ENCODE measurements around the gene SZT2. TPM values are rescaled to one million over a fixed set of nuclear protein-coding genes. Genes with fewer than 3 reads are reported as not detected.
A peak's percentile ranks its signal among the peaks of the same experiment; 100 is the strongest.

The SZT2 gene
- total RNA-seq, 1 experiment from 2014 or later: 7.1 TPM

- in situ Hi-C loops (cut with HindIII; ENCODE audit: low pct_unique_long_range_greater_than_20kb, low sequenced_read_pairs): no loop called here
- DNase-seq (ENCODE audit: low read depth, low spot score): no peak
Observed at GRCh38 chr1:43432907-43433306, 43.2 kb downstream of the SZT2 start.

DNA sequence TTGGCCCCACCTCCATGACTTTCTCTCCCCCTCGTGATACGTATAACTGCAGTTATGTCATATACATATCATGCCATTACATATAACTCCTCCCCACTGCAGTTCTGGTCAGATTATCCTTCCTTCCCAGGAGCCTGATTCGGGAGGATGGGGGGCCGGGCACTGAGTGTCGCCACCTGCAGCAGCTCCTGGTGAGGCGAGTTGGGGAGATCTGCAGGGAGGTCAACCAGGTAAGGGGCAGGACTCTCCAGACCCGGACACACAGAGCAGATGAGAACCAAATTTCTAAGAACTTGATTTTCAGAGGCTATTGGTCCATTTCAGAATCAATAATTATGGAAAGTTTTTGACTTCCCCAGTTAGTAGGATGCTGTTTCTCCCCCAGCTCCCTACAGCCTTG lies 44.6 kb downstream of the SZT2 start:
- DNase-seq (ENCODE audit: low read depth, low spot score): no peak
- in situ Hi-C loops (cut with HindIII; ENCODE audit: low pct_unique_long_range_greater_than_20kb, low sequenced_read_pairs): no loop called here

- peak; percentile 29 for DNase-seq (ENCODE audit: low read depth, low spot score)
Observed at GRCh38 chr1:43435146-43436145, 45.7 kb downstream of the SZT2 start.

GRCh38 chr1:43436371-43436770 lies 46.7 kb downstream of the SZT2 start:
- no peak for DNase-seq (ENCODE audit: low read depth, low spot score)
- in situ Hi-C loops (cut with HindIII; ENCODE audit: low pct_unique_long_range_greater_than_20kb, low sequenced_read_pairs): no loop called here

More at GRCh38 chr1:43435146-43436145, 45.7 kb downstream of the SZT2 start:
- in situ Hi-C loops (cut with HindIII; ENCODE audit: low pct_unique_long_range_greater_than_20kb, low sequenced_read_pairs): no loop called here

DNA sequence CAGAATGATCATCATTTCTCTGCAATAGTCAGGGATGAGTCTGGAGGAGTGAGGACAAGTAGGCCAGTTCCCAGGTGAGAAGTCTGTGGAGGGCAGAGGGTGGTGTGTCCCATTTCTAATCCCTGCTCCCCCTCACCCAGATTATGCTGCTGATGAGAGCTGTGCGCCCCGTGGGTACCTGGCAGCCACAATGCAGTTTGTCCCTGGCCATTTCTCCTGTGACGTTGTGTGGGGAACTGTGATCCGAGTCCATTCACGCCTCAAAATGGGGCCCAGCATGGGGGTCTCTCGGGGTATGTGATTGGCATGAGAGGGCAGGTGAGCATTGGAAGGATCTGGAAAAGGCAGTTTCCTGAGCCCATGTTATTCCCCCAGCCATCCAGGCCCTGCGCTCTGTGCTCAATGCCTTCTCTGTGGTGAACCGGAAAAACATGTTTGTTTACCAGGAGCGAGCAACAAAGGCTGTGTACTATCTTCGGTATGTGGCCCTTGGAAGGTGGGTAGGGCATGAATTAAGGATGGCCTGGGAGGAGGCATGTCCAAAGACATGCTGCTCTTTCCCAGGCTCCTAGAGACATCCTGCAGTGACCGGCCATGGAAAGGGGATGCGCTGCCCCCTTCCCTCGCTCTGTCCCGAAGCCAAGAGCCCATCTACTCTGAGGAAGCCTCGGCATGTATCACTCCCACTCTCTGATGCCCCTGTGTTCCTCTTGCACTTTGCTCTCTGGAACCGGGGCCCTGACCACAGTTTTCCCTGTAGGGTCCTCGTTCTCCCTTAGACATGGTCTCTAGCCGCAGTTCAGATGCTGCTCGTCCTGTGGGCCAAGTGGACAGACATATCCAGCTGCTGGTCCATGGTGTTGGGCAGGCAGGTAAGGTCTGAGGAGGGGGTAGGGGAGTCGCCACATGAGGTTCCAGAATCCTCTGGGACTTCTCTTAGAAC lies 47.6 kb downstream of the SZT2 start:
- in situ Hi-C loops (cut with HindIII; ENCODE audit: low pct_unique_long_range_greater_than_20kb, low sequenced_read_pairs): no loop called here
- no peak for DNase-seq (ENCODE audit: low read depth, low spot score)

GRCh38 chr1:43438006-43438405 lies 48.3 kb downstream of the SZT2 start:
- DNase-seq (ENCODE audit: low read depth, low spot score): no peak
- in situ Hi-C loops (cut with HindIII; ENCODE audit: low pct_unique_long_range_greater_than_20kb, low sequenced_read_pairs): no loop called here

DNA sequence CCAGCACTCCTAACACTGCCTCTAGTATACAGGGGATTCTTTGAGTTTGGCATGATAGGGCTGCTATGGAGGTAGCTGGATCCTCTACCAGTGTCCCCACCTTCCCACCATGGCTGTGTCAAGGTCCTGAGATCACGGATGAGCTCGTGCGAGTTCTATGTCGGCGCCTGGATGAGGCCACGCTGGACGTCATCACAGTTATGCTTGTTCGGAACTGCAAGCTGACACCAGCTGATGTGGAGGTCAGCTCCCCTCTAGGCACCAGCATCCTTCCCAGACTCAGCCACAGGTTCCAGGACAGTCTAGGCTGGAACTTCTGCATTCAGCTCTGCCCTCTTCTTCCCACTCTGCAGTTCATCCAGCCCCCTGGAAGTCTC lies 48.9 kb downstream of the SZT2 start:
- DNase-seq (ENCODE audit: low read depth, low spot score): no peak
- in situ Hi-C loops (cut with HindIII; ENCODE audit: low pct_unique_long_range_greater_than_20kb, low sequenced_read_pairs): no loop called here

DNA sequence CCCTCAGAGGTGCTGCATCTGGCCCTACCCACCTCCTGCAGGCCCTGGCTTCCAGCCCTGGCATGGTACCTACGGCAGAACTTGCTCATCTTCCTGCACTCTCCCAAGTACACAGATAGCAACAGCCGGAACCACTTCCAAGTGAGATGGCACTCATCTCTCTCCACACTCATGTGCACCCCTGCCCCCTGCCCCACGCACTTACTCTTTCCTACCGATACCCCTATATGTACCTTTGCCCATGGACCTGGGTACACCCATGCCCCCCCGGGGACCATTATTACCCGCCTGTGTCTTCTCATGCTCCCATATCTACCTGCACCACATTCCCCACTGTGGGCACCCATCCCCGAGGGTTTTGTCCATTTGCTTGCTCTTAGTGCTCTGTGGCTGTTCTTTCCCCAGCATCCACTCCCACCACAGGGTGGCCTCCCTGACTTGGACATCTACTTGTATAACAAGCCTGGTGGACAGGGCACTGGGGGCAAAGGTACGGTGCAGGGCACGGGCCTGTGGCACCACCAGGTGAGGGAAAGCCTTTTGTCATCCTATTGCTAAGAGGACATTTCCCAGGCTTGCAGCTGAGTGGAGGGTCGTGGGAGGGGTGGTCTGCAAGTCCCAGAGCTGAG lies 49.4 kb downstream of the SZT2 start:
- DNase-seq (ENCODE audit: low read depth, low spot score): no peak
- in situ Hi-C loops (cut with HindIII; ENCODE audit: low pct_unique_long_range_greater_than_20kb, low sequenced_read_pairs): no loop called here

DNA sequence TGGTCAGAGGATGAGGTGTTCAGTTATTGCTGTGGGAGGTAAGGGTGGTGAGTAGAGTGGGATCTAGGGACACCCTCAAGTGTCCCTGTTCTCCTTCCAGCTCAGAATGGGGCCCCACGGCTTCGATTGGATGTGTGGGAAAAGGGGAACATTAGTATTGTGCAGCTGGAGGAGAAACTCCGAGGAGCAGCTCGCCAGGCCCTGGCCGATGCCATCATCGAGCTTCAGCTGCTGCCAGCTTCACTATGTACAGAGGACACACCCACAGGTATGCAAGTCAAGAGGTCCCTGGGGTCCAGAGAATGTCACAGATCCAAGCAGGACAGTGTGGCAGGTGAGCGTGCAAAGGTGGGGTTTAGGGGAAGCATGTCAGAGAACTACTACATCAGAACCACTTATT lies 50.1 kb downstream of the SZT2 start:
- in situ Hi-C loops (cut with HindIII; ENCODE audit: low pct_unique_long_range_greater_than_20kb, low sequenced_read_pairs): no loop called here
- DNase-seq (ENCODE audit: low read depth, low spot score): no peak

- DNase-seq (ENCODE audit: low read depth, low spot score): no peak
- in situ Hi-C loops (cut with HindIII; ENCODE audit: low pct_unique_long_range_greater_than_20kb, low sequenced_read_pairs): no loop called here
Observed at GRCh38 chr1:43440358-43440757, 50.7 kb downstream of the SZT2 start.

DNA sequence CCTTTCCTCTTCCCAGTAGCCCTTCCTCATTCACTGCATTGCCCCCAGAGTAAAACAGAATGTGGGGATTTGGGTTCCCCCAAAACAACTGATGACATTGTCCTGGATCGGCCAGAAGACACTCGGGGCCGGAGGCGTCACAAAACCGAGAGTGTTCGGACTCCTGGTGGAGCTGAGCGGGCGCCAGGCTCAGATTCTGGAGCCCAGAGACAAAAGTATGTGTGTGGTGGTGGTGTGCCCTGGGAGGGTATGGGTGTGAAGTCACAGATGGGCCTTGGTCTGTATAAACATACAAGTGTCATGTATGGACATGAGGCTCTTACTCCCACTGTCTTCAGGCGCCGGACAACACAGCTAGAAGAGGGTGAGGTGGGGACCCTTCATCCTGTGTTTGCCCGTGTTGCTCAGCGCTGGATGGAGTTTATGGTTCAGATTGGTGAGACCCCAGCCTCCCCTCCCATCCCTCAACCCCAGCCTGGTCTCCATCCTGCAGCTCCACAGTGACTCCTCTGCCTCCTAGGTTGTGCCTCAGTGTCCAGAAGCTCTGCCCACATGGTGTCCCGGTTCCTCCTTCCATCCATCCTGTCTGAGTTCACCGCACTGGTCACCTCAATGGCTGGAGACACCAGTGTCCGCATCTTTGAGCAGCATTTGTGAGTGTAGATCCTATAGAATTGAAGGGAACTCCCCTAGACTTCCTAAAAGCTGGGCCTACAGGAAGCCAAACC lies 51.6 kb downstream of the SZT2 start:
- in situ Hi-C loops (cut with HindIII; ENCODE audit: low pct_unique_long_range_greater_than_20kb, low sequenced_read_pairs): no loop called here
- no peak for DNase-seq (ENCODE audit: low read depth, low spot score)

DNA sequence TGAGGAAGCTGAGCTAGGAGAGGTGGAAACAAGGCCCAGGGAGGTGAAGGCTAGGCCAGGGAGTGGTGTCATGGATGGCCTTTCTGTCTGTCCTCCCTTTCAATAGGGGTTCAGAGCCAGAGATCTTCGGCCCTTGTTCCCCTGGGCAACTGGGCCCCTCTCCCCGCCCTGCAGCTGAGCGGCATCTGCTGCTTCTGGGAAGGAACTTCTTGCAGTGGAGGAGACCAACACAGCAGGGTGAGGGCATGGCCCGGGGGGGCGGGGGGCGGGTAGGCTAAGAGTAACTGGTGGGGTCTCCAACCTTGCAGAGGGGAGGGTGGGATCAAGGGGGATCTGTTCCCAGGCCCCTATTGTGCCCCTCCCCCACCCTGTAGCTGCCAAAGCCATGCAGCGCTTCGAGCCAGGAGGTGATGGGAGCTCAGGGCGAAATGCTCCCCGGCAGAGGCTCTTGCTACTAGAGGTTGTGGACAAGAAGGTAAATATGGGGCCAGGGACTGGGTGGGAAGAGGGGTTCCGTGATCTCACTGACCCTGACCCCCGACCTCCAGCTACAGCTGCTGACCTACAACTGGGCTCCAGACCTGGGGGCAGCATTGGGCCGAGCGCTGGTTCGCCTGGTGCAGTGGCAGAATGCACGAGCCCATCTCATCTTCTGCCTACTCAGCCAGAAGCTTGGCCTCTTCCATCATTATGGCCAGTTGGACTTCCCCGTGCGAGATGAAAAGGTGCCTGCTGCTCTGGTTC lies 52.4 kb downstream of the SZT2 start:
- DNase-seq (ENCODE audit: low read depth, low spot score): no peak
- in situ Hi-C loops (cut with HindIII; ENCODE audit: low pct_unique_long_range_greater_than_20kb, low sequenced_read_pairs): no loop called here

GRCh38 chr1:43442756-43443155 lies 53.1 kb downstream of the SZT2 start:
- in situ Hi-C loops (cut with HindIII; ENCODE audit: low pct_unique_long_range_greater_than_20kb, low sequenced_read_pairs): no loop called here
- DNase-seq (ENCODE audit: low read depth, low spot score): no peak

DNA sequence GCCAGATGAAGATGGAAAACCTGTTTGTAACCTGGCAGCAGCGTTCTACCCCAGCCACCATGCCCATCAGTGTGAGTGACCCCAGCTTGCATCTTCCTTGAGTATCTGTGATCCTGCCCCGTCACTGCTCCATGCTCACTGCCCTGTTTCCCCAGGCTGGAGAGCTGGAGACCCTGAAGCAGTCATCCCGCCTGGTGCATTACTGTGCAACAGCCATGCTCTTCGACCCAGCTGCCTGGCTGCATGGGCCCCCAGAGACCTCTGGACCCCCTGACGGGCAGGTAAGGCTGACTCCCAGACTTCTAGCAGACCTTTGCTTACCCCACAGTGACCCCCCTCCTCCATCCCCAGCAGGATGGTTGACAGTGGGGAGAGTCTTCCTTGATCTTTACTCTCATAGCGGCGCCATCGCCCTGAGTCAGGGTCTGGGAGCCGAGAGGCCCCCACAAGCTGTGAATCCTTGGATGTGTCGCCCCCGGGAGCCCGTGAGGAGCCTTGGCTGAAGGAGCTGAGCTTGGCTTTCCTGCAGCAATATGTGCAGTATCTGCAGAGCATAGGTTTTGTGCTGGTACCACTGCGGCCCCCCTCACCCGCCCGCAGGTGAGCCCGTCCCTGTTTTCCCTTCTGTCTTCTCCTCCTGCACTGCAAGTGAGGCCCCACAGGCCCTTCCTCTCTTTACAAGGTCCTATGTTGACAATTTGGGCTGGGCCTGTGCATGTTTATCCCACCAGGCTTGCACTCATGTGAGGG lies 53.7 kb downstream of the SZT2 start:
- in situ Hi-C loops (cut with HindIII; ENCODE audit: low pct_unique_long_range_greater_than_20kb, low sequenced_read_pairs): no loop called here
- no peak for DNase-seq (ENCODE audit: low read depth, low spot score)

GRCh38 chr1:43444151-43444828 lies 54.6 kb downstream of the SZT2 start:
- in situ Hi-C loops (cut with HindIII; ENCODE audit: low pct_unique_long_range_greater_than_20kb, low sequenced_read_pairs): no loop called here
- no peak for DNase-seq (ENCODE audit: low read depth, low spot score)

GRCh38 chr1:43444836-43445235 lies 55.1 kb downstream of the SZT2 start:
- DNase-seq (ENCODE audit: low read depth, low spot score): no peak
- in situ Hi-C loops (cut with HindIII; ENCODE audit: low pct_unique_long_range_greater_than_20kb, low sequenced_read_pairs): no loop called here
